Astrocyte (in vitro differentiated cells and primary cell): ENCODE data around the gene ARSG. TPM values are rescaled to one million over a fixed set of nuclear protein-coding genes. Genes with fewer than 3 reads are reported as not detected.

Experiments used
- DNase-seq: peaks from one replicate; pipeline ENCODE4 v3.0.0-alpha.2; 2010; ENCODE audit warnings: low read depth
- FAIRE-seq: peaks from 2 replicates; lab custom pipeline; 2011; peaks lifted over from hg19 to GRCh38; lab: Jason Lieb, UNC
- H2AFZ ChIP-seq: 2 replicates; pipeline ENCODE4 v1.6.0; 2012; ENCODE audit warnings: low read depth, low read length, inconsistent platforms
- H3K27ac ChIP-seq: 2 replicates; pipeline ENCODE4 v1.5.1; 2011; ENCODE audit warnings: low read depth, low read length, inconsistent platforms
- H3K27me3 ChIP-seq: 2 replicates; pipeline ENCODE4 v1.6.0; 2011; ENCODE audit warnings: low read length, inconsistent platforms; ENCODE audit not compliant: insufficient read depth
- H3K36me3 ChIP-seq: 2 replicates; pipeline ENCODE4 v1.5.1; 2011; ENCODE audit warnings: low read length, inconsistent platforms; ENCODE audit not compliant: insufficient read depth
- H3K4me1 ChIP-seq: 2 replicates; pipeline ENCODE4 v1.5.1; 2011; ENCODE audit warnings: low read length, inconsistent platforms; ENCODE audit not compliant: insufficient read depth
- H3K4me2 ChIP-seq: 2 replicates; pipeline ENCODE4 v1.6.0; 2012; ENCODE audit warnings: low read length, inconsistent platforms
- H3K4me3 ChIP-seq: 2 replicates; pipeline ENCODE4 v1.5.1; 2011; ENCODE audit warnings: low read depth, mild to moderate bottlenecking, low read length, inconsistent platforms; ENCODE audit not compliant: insufficient read depth
- H3K79me2 ChIP-seq: 2 replicates; pipeline ENCODE4 v1.6.0; 2012; ENCODE audit warnings: mild to moderate bottlenecking, low read length, inconsistent platforms; ENCODE audit not compliant: insufficient read depth
- H3K9ac ChIP-seq: 2 replicates; pipeline ENCODE4 v1.6.0; 2012; ENCODE audit warnings: mild to moderate bottlenecking, low read length, inconsistent platforms
- H3K9me3 ChIP-seq: 2 replicates; pipeline ENCODE4 v1.5.1; 2012; ENCODE audit warnings: low read depth, mild to moderate bottlenecking, low read length, inconsistent platforms; ENCODE audit not compliant: insufficient read depth
- H4K20me1 ChIP-seq: 2 replicates; pipeline ENCODE4 v1.6.0; 2012; ENCODE audit warnings: low read length, inconsistent platforms; ENCODE audit not compliant: insufficient read depth
- H3K27ac Mint-ChIP-seq: one replicate; pipeline ENCODE4 v1.8.0; 2021; ENCODE audit warnings: mild to moderate bottlenecking, mixed read lengths; ENCODE audit not compliant: unreplicated experiment
- H3K27me3 Mint-ChIP-seq: one replicate; pipeline ENCODE4 v1.8.0; 2021; ENCODE audit warnings: low read depth, mixed read lengths; ENCODE audit not compliant: unreplicated experiment
- H3K36me3 Mint-ChIP-seq: one replicate; pipeline ENCODE4 v1.8.0; 2021; ENCODE audit warnings: low read depth, mixed read lengths; ENCODE audit not compliant: unreplicated experiment
- H3K4me1 Mint-ChIP-seq: one replicate; pipeline ENCODE4 v1.8.0; 2021; ENCODE audit warnings: low read depth, mixed read lengths; ENCODE audit not compliant: unreplicated experiment
- H3K4me3 Mint-ChIP-seq: one replicate; pipeline ENCODE4 v1.8.0; 2021; ENCODE audit warnings: mild to moderate bottlenecking, moderate library complexity, mixed read lengths; ENCODE audit not compliant: unreplicated experiment
- H3K9me3 Mint-ChIP-seq: one replicate; pipeline ENCODE4 v1.8.0; 2021; ENCODE audit warnings: mild to moderate bottlenecking, mixed read lengths; ENCODE audit not compliant: unreplicated experiment
- CTCF ChIP-seq: IDR thresholded peaks from 2 replicates; pipeline ENCODE4 v1.5.1; 2011; ENCODE audit warnings: low read depth, mild to moderate bottlenecking, inconsistent platforms, low read length, moderate library complexity; ENCODE audit not compliant: insufficient read depth
- EZH2 ChIP-seq: IDR thresholded peaks from 2 replicates; pipeline ENCODE4 v1.6.1; 2012; ENCODE audit warnings: mild to moderate bottlenecking, low read length, inconsistent platforms; ENCODE audit not compliant: insufficient read depth
- total RNA-seq: library from RNA; stranded (reverse); gene quantifications from 2 replicates; pipeline ENCODE4 v1.2.1, GENCODE V29; 2021

The ARSG gene
- total RNA-seq, 1 donor from 2014 or later = 2.6 TPM

GRCh38 chr17:68417317-68417716 is 126.0 kb downstream of the ARSG start:
- H3K36me3 Mint-ChIP-seq = peaks cover 33% of the 10 kb centered on the region
- Histone ChIP-seq H3K4me1 (no peaks in the 10 kb centered on the region), H3K9me3 (peaks cover 3% of the 10 kb centered on the region), H2AFZ (no peak overlapping the region), H3K36me3 (peaks cover 8% of the 10 kb centered on the region), H3K9ac (no peak overlapping the region), H4K20me1 (no peaks in the 10 kb centered on the region), H3K27ac (no peak overlapping the region), H3K27me3 (no peaks in the 10 kb centered on the region), H3K4me3 (no peak overlapping the region), H3K4me2 (no peak overlapping the region), H3K79me2 (no peaks in the 10 kb centered on the region)
- no peak overlapping the region for H3K27ac Mint-ChIP-seq
- no peak for FAIRE-seq
- no peak overlapping the region for H3K4me3 Mint-ChIP-seq
- no peak for DNase-seq
- TF ChIP-seq EZH2 (no peak), CTCF (no peak)
- H3K9me3 Mint-ChIP-seq = peaks cover 36% of the 10 kb centered on the region
- H3K4me1 Mint-ChIP-seq = no peaks in the 10 kb centered on the region
- H3K27me3 Mint-ChIP-seq = no peaks in the 10 kb centered on the region

GRCh38 chr17:68418876-68419275 is 127.6 kb downstream of the ARSG start:
- no peak overlapping the region for H3K4me2 ChIP-seq
- H3K27ac Mint-ChIP-seq = no peak overlapping the region
- no peak overlapping the region for H3K4me3 Mint-ChIP-seq
- H3K9me3 Mint-ChIP-seq = peaks cover 35% of the 10 kb centered on the region
- H3K4me1 ChIP-seq = no peaks in the 10 kb centered on the region
- no peaks in the 10 kb centered on the region for H3K79me2 ChIP-seq
- no peak for TF ChIP-seq CTCF
- TF ChIP-seq EZH2 = no peak
- FAIRE-seq (no peak), DNase-seq (no peak)
- no peak overlapping the region for H2AFZ ChIP-seq
- no peak overlapping the region for H3K9ac ChIP-seq
- peaks cover 42% of the 10 kb centered on the region for H3K36me3 Mint-ChIP-seq
- H3K9me3 ChIP-seq = peaks cover 3% of the 10 kb centered on the region
- H3K27ac ChIP-seq = no peak overlapping the region
- no peaks in the 10 kb centered on the region for H3K27me3 ChIP-seq
- peaks cover 13% of the 10 kb centered on the region for H3K36me3 ChIP-seq
- H3K27me3 Mint-ChIP-seq = no peaks in the 10 kb centered on the region
- H3K4me3 ChIP-seq = no peak overlapping the region
- no peaks in the 10 kb centered on the region for H3K4me1 Mint-ChIP-seq
- peaks cover 3% of the 10 kb centered on the region for H4K20me1 ChIP-seq

- H3K79me2 ChIP-seq = no peaks in the 10 kb centered on the region
- H3K9ac ChIP-seq = no peak overlapping the region
- Mint-ChIP-seq H3K4me3 (no peak overlapping the region), H3K9me3 (peaks cover 29% of the 10 kb centered on the region), H3K27ac (no peak overlapping the region), H3K36me3 (peaks cover 47% of the 10 kb centered on the region), H3K4me1 (no peaks in the 10 kb centered on the region), H3K27me3 (no peaks in the 10 kb centered on the region)
- FAIRE-seq (no peak), DNase-seq (no peak)
- H3K9me3 ChIP-seq = no peaks in the 10 kb centered on the region
- no peak overlapping the region for H2AFZ ChIP-seq
- no peaks in the 10 kb centered on the region for H3K27me3 ChIP-seq
- no peak overlapping the region for H3K4me2 ChIP-seq
- peaks cover 3% of the 10 kb centered on the region for H4K20me1 ChIP-seq
- no peak overlapping the region for H3K4me3 ChIP-seq
- H3K36me3 ChIP-seq = peaks cover 13% of the 10 kb centered on the region
- no peak overlapping the region for H3K27ac ChIP-seq
- H3K4me1 ChIP-seq = no peaks in the 10 kb centered on the region
- no peak for TF ChIP-seq EZH2
- TF ChIP-seq CTCF = no peak
Measured at GRCh38 chr17:68420065-68420464, 128.8 kb downstream of the ARSG start.
